ENCODE data around the gene YRDC.

- TF ChIP-seq CTCF (IDR thresholded peaks at IDR 0.05) (no peak), POLR2A (IDR thresholded peaks at IDR 0.05) (no peak), POLR2AphosphoS5 (IDR thresholded peaks at IDR 0.05) (no peak)
Observed at GRCh38 chr1:37814252-37814651, 6.2 kb upstream of the YRDC start.

Measured in sigmoid colon (tissue), 4 donors.